Glutamatergic neuron (in vitro differentiated cells): Measurements from ENCODE around the gene CDKN2B. TPM values are rescaled to one million over a fixed set of nuclear protein-coding genes. Genes with fewer than 3 reads are reported as not detected.

ENCODE experiments used
- DNase-seq: peaks from one replicate; pipeline ENCODE4 v3.0.0; 2022
- H3K27ac Mint-ChIP-seq: one replicate; pipeline ENCODE4 v1.8.0; 2020; ENCODE audit warnings: mild to moderate bottlenecking, mixed read lengths, inconsistent platforms; ENCODE audit not compliant: unreplicated experiment
- H3K27me3 Mint-ChIP-seq: one replicate; pipeline ENCODE4 v1.8.0; 2020; ENCODE audit warnings: mild to moderate bottlenecking, moderate library complexity, mixed read lengths, inconsistent platforms; ENCODE audit not compliant: unreplicated experiment
- H3K36me3 Mint-ChIP-seq: one replicate; pipeline ENCODE4 v1.8.0; 2020; ENCODE audit warnings: mild to moderate bottlenecking, mixed read lengths, inconsistent platforms; ENCODE audit not compliant: unreplicated experiment
- H3K4me1 Mint-ChIP-seq: one replicate; pipeline ENCODE4 v1.8.0; 2020; ENCODE audit warnings: mild to moderate bottlenecking, low read depth, mixed read lengths, inconsistent platforms; ENCODE audit not compliant: unreplicated experiment
- H3K4me3 Mint-ChIP-seq: one replicate; pipeline ENCODE4 v1.8.0; 2020; ENCODE audit warnings: mild to moderate bottlenecking, mixed read lengths, inconsistent platforms; ENCODE audit not compliant: unreplicated experiment
- H3K9me3 Mint-ChIP-seq: one replicate; pipeline ENCODE4 v1.8.0; 2020; ENCODE audit warnings: mild to moderate bottlenecking, moderate library complexity, mixed read lengths, inconsistent platforms; ENCODE audit not compliant: unreplicated experiment
- CTCF ChIP-seq: fragments of 200-600 bp; sonication (generic); IDR thresholded peaks from one replicate; pipeline ENCODE4 v1.5.0; 2021; ENCODE audit not compliant: partially characterized antibody, unreplicated experiment
- total RNA-seq: library from RNA; stranded (reverse); fragmentation: NEBNext Ultra II Directional; extraction: Animal tissue kit (Norgen Biotek cat#: 25700); gene quantifications from one replicate; pipeline ENCODE4 v1.2.1, GENCODE V29; 2021; ENCODE audit not compliant: unreplicated experiment

Gene CDKN2B
- total RNA-seq, 1 donor from 2014 or later: 0.93 TPM

- H3K36me3 Mint-ChIP-seq: no peaks in the 10 kb centered on the region
- no peak for DNase-seq
- no peak overlapping the region for H3K4me3 Mint-ChIP-seq
- no peaks in the 10 kb centered on the region for H3K9me3 Mint-ChIP-seq
- H3K27me3 Mint-ChIP-seq: no peaks in the 10 kb centered on the region
- no peak for TF ChIP-seq CTCF
- no peaks in the 10 kb centered on the region for H3K4me1 Mint-ChIP-seq
- H3K27ac Mint-ChIP-seq: no peak overlapping the region
These were observed 38.5 kb upstream of the CDKN2B start for GRCh38 chr9:22047596-22047995.

- no peak for DNase-seq
- H3K9me3 Mint-ChIP-seq: no peaks in the 10 kb centered on the region
- H3K36me3 Mint-ChIP-seq: no peaks in the 10 kb centered on the region
- H3K4me1 Mint-ChIP-seq: no peaks in the 10 kb centered on the region
- H3K27me3 Mint-ChIP-seq: no peaks in the 10 kb centered on the region
- H3K4me3 Mint-ChIP-seq: no peak overlapping the region
- H3K27ac Mint-ChIP-seq: no peak overlapping the region
- TF ChIP-seq CTCF: no peak
These were observed 37.3 kb upstream of the CDKN2B start for GRCh38 chr9:22046243-22046885.

- Mint-ChIP-seq H3K4me3 (no peak overlapping the region), H3K36me3 (no peaks in the 10 kb centered on the region), H3K4me1 (no peaks in the 10 kb centered on the region), H3K27me3 (no peaks in the 10 kb centered on the region), H3K27ac (no peak overlapping the region), H3K9me3 (no peaks in the 10 kb centered on the region)
- no peak for TF ChIP-seq CTCF
- no peak for DNase-seq
These were observed 36.3 kb upstream of the CDKN2B start for GRCh38 chr9:22045423-22045822.

- Mint-ChIP-seq H3K4me3 (no peak overlapping the region), H3K9me3 (no peaks in the 10 kb centered on the region), H3K27ac (no peak overlapping the region), H3K27me3 (no peaks in the 10 kb centered on the region), H3K36me3 (no peaks in the 10 kb centered on the region), H3K4me1 (no peaks in the 10 kb centered on the region)
- DNase-seq: no peak
- TF ChIP-seq CTCF: no peak
These were observed 35.5 kb upstream of the CDKN2B start for GRCh38 chr9:22044583-22044982.

- Mint-ChIP-seq H3K4me3 (no peak overlapping the region), H3K9me3 (no peaks in the 10 kb centered on the region), H3K36me3 (no peaks in the 10 kb centered on the region), H3K27me3 (no peaks in the 10 kb centered on the region), H3K27ac (no peak overlapping the region), H3K4me1 (no peaks in the 10 kb centered on the region)
- no peak for TF ChIP-seq CTCF
- DNase-seq: no peak
These were observed 34.8 kb upstream of the CDKN2B start for GRCh38 chr9:22043928-22044327.
